OCI-LY1 (cell line): ENCODE data around the gene CTNNA2.

Experiments used
- H2AFZ ChIP-seq: fragments of 200-600 bp; sonication (generic), shearing (Covaris generic); 2 replicates; pipeline ENCODE4 v1.6.0; 2014; ENCODE audit warnings: antibody characterized with exemption, mild to moderate bottlenecking, low read length
- H3F3A ChIP-seq: fragments of 200-600 bp; sonication (generic), shearing (Covaris generic); 2 replicates; pipeline ENCODE4 v1.6.0; 2014; ENCODE audit warnings: mild to moderate bottlenecking, antibody characterized with exemption, low read length, moderate library complexity; ENCODE audit not compliant: insufficient read depth
- H3K27ac ChIP-seq: fragments of 200-600 bp; sonication (generic); 2 replicates; pipeline ENCODE4 v1.5.1; 2014; ENCODE audit warnings: low read length, mixed run types, mild to moderate bottlenecking, low read depth; ENCODE audit not compliant: poor library complexity, severe bottlenecking
- H3K27me3 ChIP-seq: fragments of 200-600 bp; sonication (generic); 2 replicates; pipeline ENCODE4 v1.6.0; 2014; ENCODE audit warnings: antibody characterized with exemption, mild to moderate bottlenecking, low read length, moderate library complexity; ENCODE audit not compliant: insufficient read depth
- H3K36me3 ChIP-seq: fragments of 200-600 bp; sonication (generic); 2 replicates; pipeline ENCODE4 v1.6.1; 2014; ENCODE audit warnings: mild to moderate bottlenecking, antibody characterized with exemption, low read length, moderate library complexity, mixed read lengths; ENCODE audit not compliant: insufficient read depth
- H3K4me1 ChIP-seq: fragments of 200-600 bp; sonication (generic); 2 replicates; pipeline ENCODE4 v1.5.1; 2014; ENCODE audit warnings: mild to moderate bottlenecking, low read length, moderate library complexity; ENCODE audit not compliant: insufficient read depth, severe bottlenecking
- H3K4me2 ChIP-seq: fragments of 200-600 bp; sonication (generic), shearing (Covaris generic); 2 replicates; pipeline ENCODE4 v1.6.1; 2014; ENCODE audit warnings: low read length
- H3K4me3 ChIP-seq: fragments of 200-600 bp; sonication (generic); 2 replicates; pipeline ENCODE4 v1.5.1; 2014; ENCODE audit warnings: low read length, low read depth, mild to moderate bottlenecking, mixed read lengths; ENCODE audit not compliant: poor library complexity, severe bottlenecking
- H3K79me2 ChIP-seq: fragments of 200-600 bp; shearing (Covaris generic); 2 replicates; pipeline ENCODE4 v1.6.1; 2016; ENCODE audit warnings: mixed run types, low read length, mixed read lengths; ENCODE audit not compliant: insufficient read depth
- H3K9ac ChIP-seq: fragments of 200-600 bp; sonication (generic), shearing (Covaris generic); 2 replicates; pipeline ENCODE4 v1.6.1; 2014; ENCODE audit warnings: mild to moderate bottlenecking, low read length, mixed read lengths
- H3K9me2 ChIP-seq: fragments of 200-600 bp; sonication (generic), shearing (Covaris generic); 2 replicates; pipeline ENCODE4 v1.6.1; 2014; ENCODE audit warnings: low read depth, mild to moderate bottlenecking, low read length, mixed read lengths
- H3K9me3 ChIP-seq: fragments of 200-600 bp; shearing (Covaris generic); 2 replicates; pipeline ENCODE4 v1.6.1; 2014; ENCODE audit warnings: low read length, mixed read lengths
- H4K20me1 ChIP-seq: fragments of 200-600 bp; sonication (generic), shearing (Covaris generic); 2 replicates; pipeline ENCODE4 v1.6.0; 2016; ENCODE audit warnings: mild to moderate bottlenecking, low read length; ENCODE audit not compliant: insufficient read depth
- EZH2 ChIP-seq: fragments of 200-600 bp; sonication (generic), shearing (Covaris generic); IDR thresholded peaks from 2 replicates; pipeline ENCODE4 v1.8.0; 2017; ENCODE audit warnings: borderline replicate concordance, mixed run types, mild to moderate bottlenecking, antibody characterized with exemption, low read length, moderate library complexity, mixed read lengths
- TF ChIP-seq, protein P1 (sequence below): fragments of 200-600 bp; sonication (generic), shearing (Covaris generic); IDR thresholded peaks from 2 replicates; pipeline ENCODE4 v1.5.1; 2017; ENCODE audit warnings: mild to moderate bottlenecking, antibody characterized with exemption, low read length, moderate library complexity, mixed read lengths

CTNNA2 gene

DNA sequence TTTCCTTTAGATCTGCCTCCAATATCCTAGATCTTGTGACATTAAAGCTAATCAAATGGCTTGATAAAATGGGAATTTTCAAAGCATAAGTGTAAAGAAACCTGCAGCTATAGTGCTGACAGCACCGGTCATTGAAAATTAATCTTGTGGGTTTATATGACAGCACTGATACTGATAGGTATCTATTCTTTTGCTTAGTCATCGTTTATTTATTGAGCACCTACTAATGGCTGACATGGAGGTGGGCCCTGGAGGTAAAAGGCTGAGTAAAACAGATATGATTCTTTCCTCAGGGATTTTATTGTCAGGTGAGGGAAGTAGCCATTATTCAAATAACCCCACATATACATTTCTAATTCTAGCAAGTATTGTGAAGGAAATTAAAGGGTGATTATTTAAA, 509.2 kb downstream of the CTNNA2 start:
- Histone ChIP-seq H3K36me3 (no peaks in the 10 kb centered on the region), H3K9ac (no peak overlapping the region), H3K4me1 (no peaks in the 10 kb centered on the region), H3K27ac (no peak overlapping the region), H3K4me2 (no peak overlapping the region), H3K9me3 (no peaks in the 10 kb centered on the region), H2AFZ (no peak overlapping the region), H3F3A (no peaks in the 10 kb centered on the region), H3K79me2 (no peaks in the 10 kb centered on the region), H3K4me3 (no peak overlapping the region), H4K20me1 (no peaks in the 10 kb centered on the region), H3K9me2 (no peaks in the 10 kb centered on the region), H3K27me3 (no peaks in the 10 kb centered on the region)
- no peak for TF ChIP-seq EZH2

DNA sequence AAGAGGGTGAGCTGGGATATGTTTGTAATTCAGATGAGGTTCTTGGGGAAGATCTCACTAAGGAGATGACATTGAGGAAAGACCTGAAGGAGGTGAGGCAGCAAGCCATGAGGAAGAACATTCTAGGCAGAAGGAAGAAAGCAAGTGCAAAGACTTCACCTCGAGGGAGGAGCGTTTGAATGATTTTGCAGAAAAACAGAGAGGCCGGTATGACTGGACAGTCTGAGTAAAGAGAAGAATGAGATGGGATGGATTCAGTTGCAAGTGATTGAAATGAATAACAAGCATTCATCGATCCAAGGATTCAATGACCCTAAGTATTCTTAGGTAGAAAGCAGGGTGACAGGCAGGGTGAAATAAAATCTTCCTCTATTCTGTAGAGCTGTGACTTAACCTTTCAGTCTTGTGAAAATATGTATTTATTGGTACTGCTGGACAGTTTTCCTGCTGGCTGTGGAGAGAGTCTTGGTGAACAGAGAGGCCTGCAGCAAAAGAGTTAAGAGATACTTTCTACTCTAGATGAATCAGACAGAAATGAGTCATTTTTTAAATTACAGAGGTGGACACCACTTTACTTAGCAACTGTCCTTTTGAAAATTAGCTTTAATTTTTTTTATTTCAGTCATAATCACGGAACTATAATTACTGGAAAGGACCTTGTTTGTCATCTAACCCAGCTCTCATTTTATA, 513.3 kb downstream of the CTNNA2 start:
- TF ChIP-seq, protein P1, sequence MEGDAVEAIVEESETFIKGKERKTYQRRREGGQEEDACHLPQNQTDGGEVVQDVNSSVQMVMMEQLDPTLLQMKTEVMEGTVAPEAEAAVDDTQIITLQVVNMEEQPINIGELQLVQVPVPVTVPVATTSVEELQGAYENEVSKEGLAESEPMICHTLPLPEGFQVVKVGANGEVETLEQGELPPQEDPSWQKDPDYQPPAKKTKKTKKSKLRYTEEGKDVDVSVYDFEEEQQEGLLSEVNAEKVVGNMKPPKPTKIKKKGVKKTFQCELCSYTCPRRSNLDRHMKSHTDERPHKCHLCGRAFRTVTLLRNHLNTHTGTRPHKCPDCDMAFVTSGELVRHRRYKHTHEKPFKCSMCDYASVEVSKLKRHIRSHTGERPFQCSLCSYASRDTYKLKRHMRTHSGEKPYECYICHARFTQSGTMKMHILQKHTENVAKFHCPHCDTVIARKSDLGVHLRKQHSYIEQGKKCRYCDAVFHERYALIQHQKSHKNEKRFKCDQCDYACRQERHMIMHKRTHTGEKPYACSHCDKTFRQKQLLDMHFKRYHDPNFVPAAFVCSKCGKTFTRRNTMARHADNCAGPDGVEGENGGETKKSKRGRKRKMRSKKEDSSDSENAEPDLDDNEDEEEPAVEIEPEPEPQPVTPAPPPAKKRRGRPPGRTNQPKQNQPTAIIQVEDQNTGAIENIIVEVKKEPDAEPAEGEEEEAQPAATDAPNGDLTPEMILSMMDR, result no peak
- TF ChIP-seq EZH2, result no peak
- Histone ChIP-seq H3K9me3 (no peaks in the 10 kb centered on the region), H3K9me2 (no peaks in the 10 kb centered on the region), H3F3A (no peaks in the 10 kb centered on the region), H3K4me1 (no peaks in the 10 kb centered on the region), H4K20me1 (no peaks in the 10 kb centered on the region), H3K4me2 (no peak overlapping the region), H3K9ac (no peak overlapping the region), H3K27me3 (no peaks in the 10 kb centered on the region), H3K4me3 (no peak overlapping the region), H3K79me2 (no peaks in the 10 kb centered on the region), H2AFZ (no peak overlapping the region), H3K27ac (no peak overlapping the region), H3K36me3 (no peaks in the 10 kb centered on the region)

DNA sequence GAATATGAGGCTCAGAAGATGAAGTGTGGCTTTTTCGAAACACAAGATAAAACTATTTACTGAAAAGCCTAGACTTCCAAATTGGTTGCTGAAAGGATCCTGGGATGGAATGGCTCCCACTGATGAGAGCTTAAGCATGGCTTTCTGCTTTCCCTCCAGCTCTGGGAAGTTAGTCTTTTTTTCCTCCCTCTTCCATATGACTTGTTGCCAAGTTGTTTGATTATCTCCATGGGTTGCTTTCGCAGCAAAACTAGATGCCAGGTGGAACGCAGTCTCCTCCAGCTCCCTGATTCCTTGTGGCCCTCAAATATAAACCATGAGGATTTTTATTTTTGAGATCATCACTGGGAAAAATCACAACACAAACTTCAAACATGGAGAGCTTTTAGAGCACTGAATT, 515.2 kb downstream of the CTNNA2 start:
- no peak overlapping the region for H3K27ac ChIP-seq
- TF ChIP-seq, protein P1, result no peak
- no peak for TF ChIP-seq EZH2
- no peaks in the 10 kb centered on the region for H3K9me2 ChIP-seq
- no peak overlapping the region for H3K9ac ChIP-seq
- no peaks in the 10 kb centered on the region for H3K27me3 ChIP-seq
- no peaks in the 10 kb centered on the region for H3K9me3 ChIP-seq
- H3F3A ChIP-seq, result no peaks in the 10 kb centered on the region
- H2AFZ ChIP-seq, result no peak overlapping the region
- no peak overlapping the region for H3K4me2 ChIP-seq
- H3K4me3 ChIP-seq, result no peak overlapping the region
- no peaks in the 10 kb centered on the region for H3K36me3 ChIP-seq
- H4K20me1 ChIP-seq, result no peaks in the 10 kb centered on the region
- no peaks in the 10 kb centered on the region for H3K79me2 ChIP-seq
- H3K4me1 ChIP-seq, result no peaks in the 10 kb centered on the region

DNA sequence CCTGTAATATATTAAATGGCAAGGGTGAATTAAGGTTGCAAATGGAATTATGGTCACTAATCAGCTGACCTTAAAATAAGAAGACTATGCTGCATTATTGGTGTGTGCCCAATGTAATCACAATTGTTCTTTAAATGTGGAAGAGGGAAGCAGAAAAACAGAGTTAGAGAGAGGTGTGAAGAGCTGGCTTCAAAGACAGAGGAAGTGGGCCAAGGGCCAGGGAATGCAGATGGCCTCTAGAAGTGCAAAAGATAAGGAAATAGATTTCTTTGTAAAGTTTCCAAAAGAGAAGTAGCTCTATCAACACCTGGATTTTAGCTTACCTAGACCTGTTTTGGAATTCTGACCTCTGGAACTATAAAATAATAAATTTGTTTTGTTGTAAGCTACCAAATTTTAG, 515.7 kb downstream of the CTNNA2 start:
- no peaks in the 10 kb centered on the region for H3K27me3 ChIP-seq
- H4K20me1 ChIP-seq, result no peaks in the 10 kb centered on the region
- no peak overlapping the region for H3K27ac ChIP-seq
- no peak overlapping the region for H3K9ac ChIP-seq
- H3K9me3 ChIP-seq, result no peaks in the 10 kb centered on the region
- no peak overlapping the region for H3K4me2 ChIP-seq
- H3K36me3 ChIP-seq, result no peaks in the 10 kb centered on the region
- no peaks in the 10 kb centered on the region for H3K9me2 ChIP-seq
- H3K4me1 ChIP-seq, result no peaks in the 10 kb centered on the region
- H2AFZ ChIP-seq, result no peak overlapping the region
- no peaks in the 10 kb centered on the region for H3F3A ChIP-seq
- no peaks in the 10 kb centered on the region for H3K79me2 ChIP-seq
- TF ChIP-seq EZH2, result no peak
- TF ChIP-seq, protein P1, result no peak
- H3K4me3 ChIP-seq, result no peak overlapping the region
